GM12872 (cell line): ENCODE data around the gene TXLNB.

Experiments used
- CTCF ChIP-seq: IDR thresholded peaks from 3 replicates; pipeline ENCODE4 v1.5.1; 2011; ENCODE audit warnings: low read depth, mild to moderate bottlenecking, low read length, moderate library complexity; ENCODE audit not compliant: insufficient read depth

Gene TXLNB

GRCh38 chr6:139291813-139292619 is at the start of gene TXLNB:
Gene TXLNB (minus strand): TSS chr6:139291998. CDS start chr6:139288899, 3,099 bp downstream.
- no peak for TF ChIP-seq CTCF

- no peak for TF ChIP-seq CTCF
Observed at GRCh38 chr6:139341060-139341459, 49.3 kb upstream of the TXLNB start.

GRCh38 chr6:139338795-139339194 is 47.0 kb upstream of the TXLNB start:
- TF ChIP-seq CTCF = no peak

- TF ChIP-seq CTCF = no peak
Observed at GRCh38 chr6:139337830-139338229, 46.0 kb upstream of the TXLNB start.

- TF ChIP-seq CTCF = no peak
Observed at GRCh38 chr6:139337001-139337400, 45.2 kb upstream of the TXLNB start.

GRCh38 chr6:139336488-139336887 is 44.7 kb upstream of the TXLNB start:
- TF ChIP-seq CTCF = no peak

- no peak for TF ChIP-seq CTCF
Observed at GRCh38 chr6:139335447-139336210, 43.8 kb upstream of the TXLNB start.
